Omental fat pad (tissue), 4 donors: ENCODE results near the gene PRSS3. TPM values are rescaled to one million over a fixed set of nuclear protein-coding genes. Genes with fewer than 3 reads are reported as not detected.
"Not testable (repeated sequence)": the region's sequence is repeated elsewhere in the genome, so short reads cannot be mapped to it uniquely, and the experiment has no call there.

ENCODE experiments used
- ATAC-seq: fragments of 150-250 bp; one replicate; pipeline ENCODE4 v1.9.1; 2016; ENCODE audit warnings: mild to moderate bottlenecking, moderate library complexity; ENCODE audit not compliant: low FRiP score
- DNase-seq: peaks from one replicate; pipeline ENCODE4 v3.0.0-alpha.2; 2019; ENCODE audit warnings: low spot score
- CTCF ChIP-seq, 3 donors: fragments of 450-650 bp; IDR thresholded peaks; one replicate each; pipeline ENCODE4 v1.5.1; 2016 to 2017; ENCODE audit warnings: antibody characterized with exemption in 3 of 3, mild to moderate bottlenecking in 3 of 3, moderate library complexity in 2 of 3
- total RNA-seq, 4 donors: library from RNA; depleted of rRNA; stranded (reverse); fragments of >200 nt; gene quantifications; one replicate each; pipeline ENCODE4 v1.1.0, GENCODE V29; 2016

PRSS3 gene
- total RNA-seq, 4 donors from 2014 or later: not detected

GRCh38 chr9:33794560-33794959, 801 bp upstream of the PRSS3 start:
- ATAC-seq (no peak), DNase-seq (no peak)
- TF ChIP-seq CTCF (IDR thresholded peaks at IDR 0.05): no peak

DNA sequence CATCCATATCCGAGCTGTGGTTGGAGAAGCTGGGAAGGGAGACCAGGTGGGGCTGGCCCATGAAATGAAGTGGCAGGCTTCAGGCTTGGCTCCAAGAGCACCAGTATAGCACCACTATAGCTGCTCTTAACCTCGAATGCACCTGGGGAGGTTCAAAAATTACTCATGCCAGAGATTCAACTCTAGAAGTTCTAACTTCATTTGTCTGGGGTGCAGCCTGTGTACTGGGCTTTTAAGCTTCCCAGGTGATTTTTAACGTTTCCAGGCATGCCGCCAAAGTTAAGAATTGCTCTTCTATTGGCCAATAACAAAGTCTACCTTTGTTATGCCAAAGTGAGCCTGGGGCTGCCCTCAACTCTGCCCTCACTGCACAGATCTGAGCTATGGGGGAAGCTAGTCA, 458 bp downstream of the PRSS3 start:
- DNase-seq: no peak
- TF ChIP-seq CTCF (IDR thresholded peaks at IDR 0.05): no peak
- ATAC-seq: no peak

DNA sequence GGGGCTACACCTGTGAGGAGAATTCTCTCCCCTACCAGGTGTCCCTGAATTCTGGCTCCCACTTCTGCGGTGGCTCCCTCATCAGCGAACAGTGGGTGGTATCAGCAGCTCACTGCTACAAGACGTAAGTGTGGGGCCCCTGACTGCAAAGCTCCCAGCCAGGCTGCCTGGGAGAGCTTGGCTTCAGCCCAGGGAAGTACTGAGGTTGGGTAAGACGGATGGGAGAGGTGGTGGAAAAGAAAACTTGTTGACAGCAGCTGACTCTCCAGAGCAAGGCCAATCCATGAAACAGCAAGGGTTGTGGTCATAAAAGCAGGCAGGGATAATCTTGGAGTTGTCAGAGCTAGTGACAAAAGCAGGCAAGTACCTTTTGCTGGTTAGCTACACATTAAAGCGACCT, 1.3 kb downstream of the PRSS3 start:
- ATAC-seq, DNase-seq: not testable (repeated sequence)

DNA sequence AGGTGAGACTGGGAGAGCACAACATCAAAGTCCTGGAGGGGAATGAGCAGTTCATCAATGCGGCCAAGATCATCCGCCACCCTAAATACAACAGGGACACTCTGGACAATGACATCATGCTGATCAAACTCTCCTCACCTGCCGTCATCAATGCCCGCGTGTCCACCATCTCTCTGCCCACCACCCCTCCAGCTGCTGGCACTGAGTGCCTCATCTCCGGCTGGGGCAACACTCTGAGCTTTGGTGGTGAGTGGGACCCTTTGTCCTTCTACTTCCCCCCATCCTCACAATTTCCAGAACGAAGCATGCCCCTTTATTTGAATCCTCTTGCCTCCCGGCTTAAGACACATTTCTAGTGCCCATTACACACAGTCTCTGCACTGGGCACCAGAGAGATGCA, 2.5 kb downstream of the PRSS3 start:
- no peak for TF ChIP-seq CTCF (IDR thresholded peaks at IDR 0.05)
- ATAC-seq: no peak
- no peak for DNase-seq

- DNase-seq: no peak
- no peak for ATAC-seq
Measured at GRCh38 chr9:33798545-33798944, 3.2 kb downstream of the PRSS3 start.

GRCh38 chr9:33799928-33800704, 4.8 kb downstream of the PRSS3 start:
- DNase-seq: no peak
- ATAC-seq: no peak
- TF ChIP-seq CTCF (IDR thresholded peaks at IDR 0.05): no peak

More at GRCh38 chr9:33798545-33798944, 3.2 kb downstream of the PRSS3 start:
- TF ChIP-seq CTCF (IDR thresholded peaks at IDR 0.05): no peak

- no peak for DNase-seq
- no peak for TF ChIP-seq CTCF (IDR thresholded peaks at IDR 0.05)
- no peak for ATAC-seq
Measured at GRCh38 chr9:33800886-33801285, 5.5 kb downstream of the PRSS3 start.

GRCh38 chr9:33801943-33802500, 6.7 kb downstream of the PRSS3 start:
- DNase-seq, ATAC-seq: not testable (repeated sequence)

DNA sequence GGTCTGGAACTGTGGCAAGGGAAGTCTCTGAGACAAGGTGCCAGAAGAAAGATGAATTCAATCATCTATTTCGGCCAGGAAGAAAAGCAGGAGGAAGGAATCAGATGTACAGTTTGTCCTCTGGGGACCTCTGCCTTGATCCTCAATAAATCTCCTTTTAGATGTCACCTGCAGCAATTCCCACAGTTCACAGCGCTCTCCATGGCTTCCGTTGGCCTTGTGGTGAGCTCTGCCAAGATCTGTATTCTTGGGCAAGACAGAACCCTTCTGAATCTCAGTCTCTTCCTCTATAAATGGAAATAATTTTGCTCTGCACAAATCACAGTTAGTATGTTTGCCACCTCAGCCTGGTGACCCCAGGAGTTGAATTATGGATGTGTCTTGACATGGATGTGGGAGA, 8.8 kb downstream of the PRSS3 start:
- DNase-seq: not testable (repeated sequence)

DNA sequence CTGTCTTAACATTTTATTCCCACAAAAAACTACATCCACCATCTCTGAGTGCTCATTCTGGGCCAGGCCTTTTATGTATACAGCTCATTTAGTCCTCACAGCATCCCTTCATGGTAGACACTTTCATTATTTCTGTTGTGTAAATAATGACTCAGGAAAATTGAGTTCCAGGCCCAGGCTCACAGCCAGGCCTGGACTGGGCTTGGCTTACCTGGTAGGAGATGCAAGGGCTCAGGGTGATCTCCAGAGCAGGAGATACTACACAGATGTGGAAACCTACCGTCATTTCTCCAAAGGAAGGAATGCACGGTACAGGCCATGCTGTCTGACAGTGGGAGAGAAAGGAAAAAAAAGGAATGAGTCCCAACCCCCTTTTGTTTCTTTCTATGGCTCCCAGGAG, 11.8 kb downstream of the PRSS3 start:
- not testable (repeated sequence) for DNase-seq
- ATAC-seq: peak; percentile 23

More for the DNA sequence above, 8.8 kb downstream of the PRSS3 start:
- not testable (repeated sequence) for ATAC-seq

GRCh38 chr9:33808979-33809322, 13.6 kb downstream of the PRSS3 start:
- ATAC-seq, DNase-seq: not testable (repeated sequence)
